ENCODE measurements around the gene PHACTR3. TPM values are rescaled to one million over a fixed set of nuclear protein-coding genes. Genes with fewer than 3 reads are reported as not detected.

PHACTR3 gene
- total and polyA plus RNA-seq, 5 donors: 2.8 to 14.5 (median 4.7) TPM

DNA sequence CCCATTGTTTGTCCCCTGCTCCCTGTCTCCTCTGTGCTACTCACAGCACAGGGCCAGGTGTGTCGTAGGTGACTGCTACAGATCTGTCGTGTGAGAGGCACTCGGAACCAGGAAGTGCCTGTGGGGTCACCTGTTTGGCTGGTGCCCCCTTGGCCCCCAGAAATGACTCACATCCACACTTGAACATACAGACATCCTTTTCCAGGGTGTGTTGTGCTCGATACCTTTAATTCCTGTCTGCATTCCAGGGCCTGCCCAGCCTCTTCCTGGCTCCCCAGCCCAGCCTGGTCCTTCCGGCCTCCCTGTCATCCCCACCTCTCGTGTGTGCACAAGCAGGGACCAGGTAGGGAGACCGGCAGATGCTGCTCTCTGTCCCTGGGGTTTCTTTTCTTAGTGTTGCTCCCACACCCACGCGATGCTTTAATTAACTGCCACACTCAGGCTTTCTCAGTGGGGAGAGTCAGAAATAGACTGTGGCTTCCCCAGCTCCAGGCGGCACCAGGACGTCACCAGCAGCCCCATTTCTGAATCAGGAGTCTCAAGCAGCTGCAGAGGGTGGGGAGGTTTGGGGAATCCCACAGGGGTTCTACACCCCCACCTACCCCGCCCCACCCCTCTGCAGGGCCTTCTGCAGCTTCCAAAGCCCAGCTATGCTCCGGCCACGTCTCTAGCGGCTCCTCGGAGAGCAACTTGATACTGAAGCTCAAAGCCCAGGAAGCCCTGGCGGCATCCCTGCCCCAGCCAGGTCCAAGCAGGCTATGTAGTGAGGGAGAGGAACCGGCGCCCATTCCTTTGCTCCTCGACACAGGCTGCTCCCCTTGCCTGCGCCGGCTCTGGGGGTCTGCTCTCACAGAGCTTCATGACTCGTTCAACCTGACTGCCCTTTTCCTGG, 226.9 kb downstream of the PHACTR3 start:
- Histone ChIP-seq H3K9me3 (ENCODE audit: control insufficient read depth, low read length) (no peaks in the 10 kb centered on the region), H3K27ac (ENCODE audit: low read length) (no peak overlapping the region), H3K4me1 (ENCODE audit: control insufficient read depth, insufficient read depth, low read length) (peaks cover 7% of the 10 kb centered on the region), H3K27me3 (ENCODE audit: control insufficient read depth, insufficient read depth) (no peaks in the 10 kb centered on the region), H3K4me3 (ENCODE audit: low read length) (no peak overlapping the region)
- ATAC-seq: no peak
- 53% methylated on average over 23 of the region's 23 CpGs for WGBS
- intact Hi-C loops (cut with DNase I): no loop called here
- no peak for DNase-seq

- intact Hi-C loops (cut with DNase I): no loop called here
- no peaks in the 10 kb centered on the region for H3K9me3 ChIP-seq (ENCODE audit: control insufficient read depth, low read length)
- no peak overlapping the region for H3K27ac ChIP-seq (ENCODE audit: low read length)
- H3K27me3 ChIP-seq (ENCODE audit: control insufficient read depth, insufficient read depth): no peaks in the 10 kb centered on the region
- no peak overlapping the region for H3K4me3 ChIP-seq (ENCODE audit: low read length)
- DNase-seq (peak in 1 of 3 donors; percentile 83), ATAC-seq (peak; percentile 13 to 25)
- 43% methylated on average over 3 of the region's 3 CpGs for WGBS
- peaks cover 7% of the 10 kb centered on the region for H3K4me1 ChIP-seq (ENCODE audit: control insufficient read depth, insufficient read depth, low read length)
These were observed 227.6 kb downstream of the PHACTR3 start for GRCh38 chr20:59831916-59832270.

DNA sequence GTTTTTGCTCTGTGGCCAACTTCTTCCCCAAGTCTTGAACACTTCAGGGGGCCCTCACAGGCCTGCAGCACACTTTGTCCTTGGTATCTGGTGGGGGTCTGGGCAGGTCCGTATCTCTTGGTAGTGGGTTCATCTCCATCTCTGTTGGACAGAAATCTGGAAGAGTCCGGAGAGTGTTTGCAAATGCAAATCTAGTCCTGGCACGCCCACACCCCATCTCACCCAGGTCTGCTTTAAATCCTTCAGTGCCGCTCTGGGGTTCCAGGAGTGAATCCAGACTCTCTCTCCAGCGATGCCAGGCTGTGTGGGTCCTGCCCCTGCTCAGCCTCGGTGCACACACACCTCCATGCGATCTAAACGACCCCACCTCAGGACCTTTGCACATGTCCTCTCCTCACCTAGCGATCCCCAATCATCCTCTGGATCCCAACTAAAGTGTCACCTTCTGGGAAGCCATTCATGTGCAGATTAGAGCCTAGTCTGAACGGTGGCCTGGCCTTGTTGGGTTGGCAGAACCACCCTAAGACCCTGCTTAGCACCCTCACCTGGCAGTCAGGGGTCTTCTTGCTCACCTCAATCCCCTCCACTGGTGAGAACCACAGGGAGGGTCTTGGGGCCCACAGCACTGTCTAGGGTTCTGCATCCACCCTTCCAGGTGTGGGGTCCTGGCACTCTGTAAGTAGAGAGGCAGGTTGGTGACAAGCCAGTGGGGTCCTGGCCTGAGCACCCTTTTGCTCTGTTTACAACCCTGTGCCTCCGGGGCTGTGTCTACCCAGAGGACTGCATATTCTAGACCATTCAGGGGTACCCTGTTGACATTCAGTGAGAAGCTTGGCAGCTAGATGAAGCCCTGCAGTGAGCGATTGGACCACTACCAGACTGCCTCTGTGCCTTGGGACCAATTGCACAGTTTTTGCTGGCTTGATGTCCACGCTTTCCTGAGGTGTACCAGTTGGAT, 228.3 kb downstream of the PHACTR3 start:
- H3K27ac ChIP-seq (ENCODE audit: low read length): no peak overlapping the region
- no peaks in the 10 kb centered on the region for H3K27me3 ChIP-seq (ENCODE audit: control insufficient read depth, insufficient read depth)
- no peak for ATAC-seq
- no peak overlapping the region for H3K4me3 ChIP-seq (ENCODE audit: low read length)
- H3K4me1 ChIP-seq (ENCODE audit: control insufficient read depth, insufficient read depth, low read length): peaks cover 7% of the 10 kb centered on the region
- 82% methylated on average over 13 of the region's 13 CpGs for WGBS
- DNase-seq: no peak
- intact Hi-C loops (cut with DNase I): no loop called here
- H3K9me3 ChIP-seq (ENCODE audit: control insufficient read depth, low read length): no peaks in the 10 kb centered on the region

DNA sequence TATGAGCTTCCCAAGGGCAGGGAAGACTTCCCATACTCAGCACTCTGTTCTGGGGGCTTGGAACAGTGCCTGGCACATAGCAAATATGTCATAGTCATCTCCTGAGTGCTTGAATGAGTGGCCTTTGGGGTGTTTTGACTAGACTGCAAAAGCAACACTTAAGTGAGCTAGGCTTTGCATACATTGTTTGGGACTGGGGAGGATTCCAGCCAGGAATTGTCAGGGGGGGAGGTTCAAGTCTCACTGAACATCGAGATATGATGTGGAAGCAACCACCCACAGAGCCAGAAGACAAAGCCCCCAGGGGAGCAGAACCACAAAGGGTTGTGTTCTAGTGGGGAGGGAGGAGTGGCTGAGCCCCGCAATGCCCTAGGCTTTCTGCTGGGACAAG, 230.7 kb downstream of the PHACTR3 start:
- no peak for DNase-seq
- 15% methylated on average over 2 of the region's 2 CpGs for WGBS
- intact Hi-C loops (cut with DNase I): loop anchor here in 1 of 4 donors (5.0 kb wide), 1 partner anchor 53 kb away; no protein-coding TSS in a partner anchor
- H3K27me3 ChIP-seq (ENCODE audit: control insufficient read depth, insufficient read depth): no peaks in the 10 kb centered on the region
- H3K4me1 ChIP-seq (ENCODE audit: control insufficient read depth, insufficient read depth, low read length): peaks cover 4% of the 10 kb centered on the region
- peak overlapping the region; percentile 63 for H3K27ac ChIP-seq (ENCODE audit: low read length)
- ATAC-seq: peak; percentile 5 to 12
- H3K4me3 ChIP-seq (ENCODE audit: low read length): no peak overlapping the region
- H3K9me3 ChIP-seq (ENCODE audit: control insufficient read depth, low read length): no peaks in the 10 kb centered on the region

DNA sequence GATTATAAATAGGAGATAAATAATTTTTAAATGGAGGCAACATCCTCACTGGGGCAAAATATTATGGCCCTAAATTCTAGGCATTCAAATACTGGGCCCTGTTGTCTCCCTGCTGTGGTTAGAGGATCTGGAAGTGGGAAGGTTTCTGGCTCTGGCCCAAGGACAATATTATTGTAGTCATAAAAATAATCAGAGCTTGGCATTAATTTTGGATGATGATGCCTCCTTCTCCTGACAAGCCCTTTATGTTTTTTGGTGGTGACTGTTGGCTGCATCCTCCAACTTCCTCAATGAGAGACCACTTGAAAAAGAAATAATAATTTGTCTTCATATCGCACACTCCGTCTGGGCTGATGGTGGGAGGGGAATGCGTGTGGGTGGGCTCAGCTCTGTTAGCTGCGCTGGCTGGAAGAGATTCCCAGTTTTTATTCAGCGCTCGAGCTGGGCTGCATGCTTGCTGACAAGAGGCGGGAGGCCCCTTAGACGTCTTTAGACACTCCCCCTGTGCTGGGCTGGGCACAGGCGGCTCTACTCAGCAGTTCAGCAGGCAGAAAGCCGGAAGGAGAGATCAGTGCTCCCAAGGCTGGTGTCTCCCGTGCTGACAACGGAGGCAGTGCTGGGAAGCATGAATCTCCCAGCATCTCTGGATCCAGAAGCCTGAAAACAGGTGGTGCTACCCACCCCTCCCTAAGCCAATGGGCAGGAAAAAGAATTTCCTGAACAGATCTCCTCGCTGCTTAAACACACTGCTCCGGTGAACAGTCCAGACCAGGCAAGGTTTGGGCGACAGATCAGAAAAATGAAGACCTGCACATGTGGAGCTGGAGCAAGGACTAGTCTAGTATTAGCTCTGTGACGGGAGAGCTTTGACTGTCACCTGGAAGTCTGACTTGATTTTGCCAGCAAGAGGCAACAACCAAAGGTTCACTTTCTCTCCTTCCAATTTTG, 231.4 kb downstream of the PHACTR3 start:
- Histone ChIP-seq H3K4me1 (ENCODE audit: control insufficient read depth, insufficient read depth, low read length) (peaks cover 4% of the 10 kb centered on the region), H3K9me3 (ENCODE audit: control insufficient read depth, low read length) (no peaks in the 10 kb centered on the region), H3K27me3 (ENCODE audit: control insufficient read depth, insufficient read depth) (no peaks in the 10 kb centered on the region), H3K4me3 (ENCODE audit: low read length) (peak overlapping the region; percentile 26), H3K27ac (ENCODE audit: low read length) (peak overlapping the region; percentile 63)
- 3% methylated on average over 16 of the region's 16 CpGs for WGBS
- ATAC-seq (peak; percentile 88 to 90), DNase-seq (peak; percentile 58 to 85 (median 84))
- intact Hi-C loops (cut with DNase I): loop anchor here in 1 of 4 donors (5.0 kb wide), 1 partner anchor 53 kb away; no protein-coding TSS in a partner anchor

DNA sequence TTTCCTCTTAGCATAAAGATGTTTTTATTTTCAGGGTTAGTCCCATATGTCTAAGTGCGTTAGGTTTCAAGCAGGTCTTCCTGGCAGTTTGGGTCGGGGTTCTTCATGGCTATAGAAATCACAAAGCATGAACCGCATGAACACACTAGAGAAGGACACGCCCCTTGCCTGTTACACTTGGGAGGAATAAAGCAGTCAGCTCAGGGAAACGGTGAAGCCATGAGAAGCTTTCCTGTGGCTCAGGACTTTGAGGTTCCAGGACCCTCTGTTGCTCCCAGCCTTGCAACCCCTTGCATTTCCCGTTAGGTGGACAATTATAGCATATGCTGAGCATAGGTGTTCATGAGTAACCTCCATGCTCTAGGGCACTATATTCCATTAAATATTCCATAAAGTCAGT, 232.4 kb downstream of the PHACTR3 start:
- WGBS: 43% methylated on average over 6 of the region's 6 CpGs
- intact Hi-C loops (cut with DNase I): loop anchor here in 1 of 4 donors (5.0 kb wide), 1 partner anchor 54 kb away; no protein-coding TSS in a partner anchor
- Histone ChIP-seq H3K27ac (ENCODE audit: low read length) (no peak overlapping the region), H3K27me3 (ENCODE audit: control insufficient read depth, insufficient read depth) (no peaks in the 10 kb centered on the region), H3K4me3 (ENCODE audit: low read length) (peak overlapping the region; percentile 26), H3K9me3 (ENCODE audit: control insufficient read depth, low read length) (no peaks in the 10 kb centered on the region), H3K4me1 (ENCODE audit: control insufficient read depth, insufficient read depth, low read length) (peaks cover 4% of the 10 kb centered on the region)
- DNase-seq (no peak), ATAC-seq (no peak)

GRCh38 chr20:59837623-59838394, 233.5 kb downstream of the PHACTR3 start:
- DNase-seq (no peak), ATAC-seq (no peak)
- 71% methylated on average over 4 of the region's 4 CpGs for WGBS
- Histone ChIP-seq H3K27me3 (ENCODE audit: control insufficient read depth, insufficient read depth) (no peaks in the 10 kb centered on the region), H3K9me3 (ENCODE audit: control insufficient read depth, low read length) (no peaks in the 10 kb centered on the region), H3K4me1 (ENCODE audit: control insufficient read depth, insufficient read depth, low read length) (peaks cover 4% of the 10 kb centered on the region), H3K4me3 (ENCODE audit: low read length) (peak overlapping the region; percentile 7), H3K27ac (ENCODE audit: low read length) (no peak overlapping the region)
- intact Hi-C loops (cut with DNase I): loop anchor here in 1 of 4 donors (5.0 kb wide), 1 partner anchor 56 kb away; no protein-coding TSS in a partner anchor

DNA sequence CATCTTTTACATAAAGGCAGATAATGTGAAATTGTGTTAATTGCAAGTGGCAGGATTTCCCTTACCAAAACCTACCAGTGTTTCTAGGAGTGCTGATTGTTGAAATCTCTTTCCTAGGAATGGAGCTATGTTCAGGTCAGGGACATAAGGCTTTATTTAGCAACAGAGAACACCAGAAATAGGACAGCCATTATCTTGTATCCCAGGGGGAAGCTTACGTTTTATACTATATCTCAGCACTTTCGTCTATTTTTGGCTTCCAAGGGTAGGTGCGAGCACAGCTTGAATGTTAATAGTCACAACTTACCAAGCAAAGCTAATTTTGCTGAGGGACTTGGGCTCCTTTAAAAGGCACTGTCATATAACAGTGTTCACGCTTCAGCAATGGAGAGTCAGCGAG, 235.1 kb downstream of the PHACTR3 start:
- Histone ChIP-seq H3K9me3 (ENCODE audit: control insufficient read depth, low read length) (no peaks in the 10 kb centered on the region), H3K4me3 (ENCODE audit: low read length) (no peak overlapping the region), H3K27ac (ENCODE audit: low read length) (peak overlapping the region; percentile 49), H3K4me1 (ENCODE audit: control insufficient read depth, insufficient read depth, low read length) (peaks cover 4% of the 10 kb centered on the region), H3K27me3 (ENCODE audit: control insufficient read depth, insufficient read depth) (no peaks in the 10 kb centered on the region)
- DNase-seq (no peak), ATAC-seq (peak; percentile 21 to 44)
- WGBS: 60% methylated on average over 5 of the region's 5 CpGs
- intact Hi-C loops (cut with DNase I): loop anchor here in 1 of 4 donors (5.0 kb wide), 1 partner anchor 57 kb away; no protein-coding TSS in a partner anchor

GRCh38 chr20:59845472-59845871, 241.1 kb downstream of the PHACTR3 start:
- H3K27me3 ChIP-seq (ENCODE audit: control insufficient read depth, insufficient read depth): no peaks in the 10 kb centered on the region
- no peak overlapping the region for H3K27ac ChIP-seq (ENCODE audit: low read length)
- no peak for ATAC-seq
- no peaks in the 10 kb centered on the region for H3K4me1 ChIP-seq (ENCODE audit: control insufficient read depth, insufficient read depth, low read length)
- no peak overlapping the region for H3K4me3 ChIP-seq (ENCODE audit: low read length)
- intact Hi-C loops (cut with DNase I): loop anchor here in 1 of 4 donors (5.0 kb wide), 1 partner anchor 63 kb away; no protein-coding TSS in a partner anchor
- WGBS: 93% methylated on average over 3 of the region's 3 CpGs
- H3K9me3 ChIP-seq (ENCODE audit: control insufficient read depth, low read length): no peaks in the 10 kb centered on the region
- no peak for DNase-seq

Measured in right cardiac atrium (tissue), 5 donors.